ENCODE data around the gene HTR4.

The HTR4 gene, protein sequence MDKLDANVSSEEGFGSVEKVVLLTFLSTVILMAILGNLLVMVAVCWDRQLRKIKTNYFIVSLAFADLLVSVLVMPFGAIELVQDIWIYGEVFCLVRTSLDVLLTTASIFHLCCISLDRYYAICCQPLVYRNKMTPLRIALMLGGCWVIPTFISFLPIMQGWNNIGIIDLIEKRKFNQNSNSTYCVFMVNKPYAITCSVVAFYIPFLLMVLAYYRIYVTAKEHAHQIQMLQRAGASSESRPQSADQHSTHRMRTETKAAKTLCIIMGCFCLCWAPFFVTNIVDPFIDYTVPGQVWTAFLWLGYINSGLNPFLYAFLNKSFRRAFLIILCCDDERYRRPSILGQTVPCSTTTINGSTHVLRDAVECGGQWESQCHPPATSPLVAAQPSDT

GRCh38 chr5:148653836-148654781, at the start of gene HTR4:
HTR4 (minus strand) TSS chr5:148654527; CDS start chr5:148637014, 17,513 bp downstream.
- Histone ChIP-seq H3K27me3 (ENCODE audit: control insufficient read depth in 1 of 2, insufficient read depth in 2 of 2, low read length in 2 of 2) (peaks cover 3 to 4% of the 10 kb centered on the region in 2 donors), H3K9me3 (ENCODE audit: control insufficient read depth in 1 of 2, low read length in 2 of 2) (no peaks in the 10 kb centered on the region), H3K4me1 (ENCODE audit: control insufficient read depth in 1 of 2, insufficient read depth in 2 of 2, low read length in 2 of 2) (peaks cover 14 to 20% of the 10 kb centered on the region in 2 donors), H3K9ac (ENCODE audit: low read depth in 1 of 2, low read length in 2 of 2) (peak within 1 kb of the TSS; percentile 56 to 57), H3K4me3 (ENCODE audit: low read depth in 1 of 2, low read length in 2 of 2) (peak within 1 kb of the TSS; percentile 68 to 75), H3K27ac (ENCODE audit: low read depth, low read length) (no peak within 1 kb of the TSS), H3K36me3 (ENCODE audit: control insufficient read depth in 1 of 2, insufficient read depth in 2 of 2, low read length in 2 of 2) (no peaks in the 10 kb centered on the region)

GRCh38 chr5:148702019-148702596, 47.8 kb upstream of the HTR4 start:
- Histone ChIP-seq H3K9ac (ENCODE audit: low read depth in 1 of 2, low read length in 2 of 2) (no peak overlapping the region), H3K4me1 (ENCODE audit: control insufficient read depth in 1 of 2, insufficient read depth in 2 of 2, low read length in 2 of 2) (no peaks in the 10 kb centered on the region), H3K36me3 (ENCODE audit: control insufficient read depth in 1 of 2, insufficient read depth in 2 of 2, low read length in 2 of 2) (no peaks in the 10 kb centered on the region), H3K27me3 (ENCODE audit: control insufficient read depth in 1 of 2, insufficient read depth in 2 of 2, low read length in 2 of 2) (no peaks in the 10 kb centered on the region), H3K4me3 (ENCODE audit: low read depth in 1 of 2, low read length in 2 of 2) (no peak overlapping the region), H3K27ac (ENCODE audit: low read depth, low read length) (no peak overlapping the region), H3K9me3 (ENCODE audit: control insufficient read depth in 1 of 2, low read length in 2 of 2) (peaks cover 0 to 2% of the 10 kb centered on the region in 2 donors)

DNA sequence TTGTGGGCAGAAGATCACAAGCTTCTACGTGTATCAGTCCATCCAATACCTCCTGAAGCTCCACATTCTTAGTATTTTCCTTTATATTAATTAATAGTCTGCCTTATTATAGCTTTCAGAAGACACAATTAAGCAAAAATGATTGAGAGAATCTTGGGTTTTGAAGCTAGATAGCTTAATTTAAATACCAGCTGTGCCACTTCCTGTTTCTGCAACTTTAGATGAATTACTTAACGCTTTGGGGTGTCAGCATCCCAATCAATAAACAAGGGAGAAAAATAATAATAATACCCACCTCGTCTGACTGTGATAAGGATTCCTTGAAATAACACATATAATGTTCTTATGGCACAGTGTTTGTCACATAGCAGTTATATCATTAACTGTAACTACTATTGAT, 44.7 kb upstream of the HTR4 start:
- no peak overlapping the region for H3K27ac ChIP-seq (ENCODE audit: low read depth, low read length)
- no peaks in the 10 kb centered on the region for H3K27me3 ChIP-seq (ENCODE audit: control insufficient read depth in 1 of 2, insufficient read depth in 2 of 2, low read length in 2 of 2)
- H3K4me1 ChIP-seq (ENCODE audit: control insufficient read depth in 1 of 2, insufficient read depth in 2 of 2, low read length in 2 of 2), result no peaks in the 10 kb centered on the region
- H3K4me3 ChIP-seq (ENCODE audit: low read depth in 1 of 2, low read length in 2 of 2), result no peak overlapping the region
- peaks cover 0 to 2% of the 10 kb centered on the region in 2 donors for H3K9me3 ChIP-seq (ENCODE audit: control insufficient read depth in 1 of 2, low read length in 2 of 2)
- no peaks in the 10 kb centered on the region for H3K36me3 ChIP-seq (ENCODE audit: control insufficient read depth in 1 of 2, insufficient read depth in 2 of 2, low read length in 2 of 2)
- no peak overlapping the region for H3K9ac ChIP-seq (ENCODE audit: low read depth in 1 of 2, low read length in 2 of 2)

DNA sequence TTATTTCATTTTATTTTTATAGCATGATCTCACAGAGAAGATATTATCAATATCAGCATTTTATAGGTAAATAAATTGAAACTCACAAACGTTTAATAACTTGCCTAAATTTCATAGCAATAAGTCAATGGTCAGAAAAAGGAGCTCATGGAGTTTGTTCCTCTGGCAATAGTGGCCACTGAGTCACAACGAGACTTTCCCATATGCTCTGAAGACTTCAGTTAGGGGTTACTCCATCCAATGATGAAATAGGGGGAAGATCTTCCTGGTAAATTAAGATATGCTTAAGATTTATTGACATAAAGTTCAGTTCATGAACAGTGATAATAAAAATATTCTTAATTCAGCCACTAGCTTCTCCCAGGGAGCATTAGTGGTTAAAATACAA, 43.5 kb upstream of the HTR4 start:
- H3K4me1 ChIP-seq (ENCODE audit: control insufficient read depth in 1 of 2, insufficient read depth in 2 of 2, low read length in 2 of 2), result no peaks in the 10 kb centered on the region
- no peak overlapping the region for H3K4me3 ChIP-seq (ENCODE audit: low read depth in 1 of 2, low read length in 2 of 2)
- no peak overlapping the region for H3K27ac ChIP-seq (ENCODE audit: low read depth, low read length)
- no peaks in the 10 kb centered on the region for H3K36me3 ChIP-seq (ENCODE audit: control insufficient read depth in 1 of 2, insufficient read depth in 2 of 2, low read length in 2 of 2)
- H3K9ac ChIP-seq (ENCODE audit: low read depth in 1 of 2, low read length in 2 of 2), result no peak overlapping the region
- no peaks in the 10 kb centered on the region for H3K27me3 ChIP-seq (ENCODE audit: control insufficient read depth in 1 of 2, insufficient read depth in 2 of 2, low read length in 2 of 2)
- peaks cover 0 to 2% of the 10 kb centered on the region in 2 donors for H3K9me3 ChIP-seq (ENCODE audit: control insufficient read depth in 1 of 2, low read length in 2 of 2)

- H3K36me3 ChIP-seq (ENCODE audit: control insufficient read depth in 1 of 2, insufficient read depth in 2 of 2, low read length in 2 of 2), result no peaks in the 10 kb centered on the region
- peaks cover 0 to under 1% of the 10 kb centered on the region in 2 donors for H3K9me3 ChIP-seq (ENCODE audit: control insufficient read depth in 1 of 2, low read length in 2 of 2)
- H3K9ac ChIP-seq (ENCODE audit: low read depth in 1 of 2, low read length in 2 of 2), result no peak overlapping the region
- no peak overlapping the region for H3K4me3 ChIP-seq (ENCODE audit: low read depth in 1 of 2, low read length in 2 of 2)
- no peaks in the 10 kb centered on the region for H3K27me3 ChIP-seq (ENCODE audit: control insufficient read depth in 1 of 2, insufficient read depth in 2 of 2, low read length in 2 of 2)
- no peak overlapping the region for H3K27ac ChIP-seq (ENCODE audit: low read depth, low read length)
- H3K4me1 ChIP-seq (ENCODE audit: control insufficient read depth in 1 of 2, insufficient read depth in 2 of 2, low read length in 2 of 2), result no peaks in the 10 kb centered on the region
Observed at GRCh38 chr5:148697180-148697808, 43.0 kb upstream of the HTR4 start.

DNA sequence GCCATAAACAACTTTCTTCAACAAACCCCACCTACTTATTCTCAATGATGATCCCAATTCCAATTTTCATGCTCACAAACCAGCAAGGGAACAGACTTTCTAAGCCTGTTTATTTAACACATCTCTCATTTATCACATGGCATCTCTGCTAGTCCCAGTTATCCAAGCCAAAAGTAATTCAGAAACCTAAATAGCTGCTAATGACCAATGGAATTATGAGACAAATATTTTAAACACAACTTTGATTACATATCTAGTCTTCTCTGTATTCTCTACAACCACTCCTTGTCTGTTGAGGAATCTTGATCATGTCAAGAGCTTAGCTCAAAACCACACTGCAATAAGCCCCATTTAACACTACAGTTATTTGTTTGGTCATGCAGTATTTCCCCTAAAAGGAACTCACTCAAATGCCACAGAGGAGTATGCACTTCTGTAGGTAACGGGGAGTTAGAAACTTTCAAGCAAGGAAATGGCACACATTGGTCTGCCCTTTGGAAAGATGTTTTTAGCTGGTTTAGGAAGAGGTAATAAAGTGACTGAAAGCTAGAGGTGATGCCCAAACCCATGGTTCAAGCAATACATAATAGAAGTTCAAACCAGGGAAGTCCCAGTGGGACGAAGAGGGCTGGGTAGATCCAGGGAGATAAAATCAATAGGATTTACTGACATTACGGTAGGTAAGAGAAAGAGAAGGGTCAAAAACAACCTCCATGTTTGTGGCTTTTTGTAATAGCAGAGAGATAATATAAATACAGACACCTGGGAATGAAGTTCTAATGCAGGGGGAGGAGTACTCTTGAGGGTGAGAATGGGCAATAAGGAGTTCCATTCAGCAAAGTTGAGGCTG, 42.1 kb upstream of the HTR4 start:
- H3K4me3 ChIP-seq (ENCODE audit: low read depth in 1 of 2, low read length in 2 of 2), result no peak overlapping the region
- H3K9me3 ChIP-seq (ENCODE audit: control insufficient read depth in 1 of 2, low read length in 2 of 2), result no peaks in the 10 kb centered on the region
- no peak overlapping the region for H3K27ac ChIP-seq (ENCODE audit: low read depth, low read length)
- no peaks in the 10 kb centered on the region for H3K4me1 ChIP-seq (ENCODE audit: control insufficient read depth in 1 of 2, insufficient read depth in 2 of 2, low read length in 2 of 2)
- H3K9ac ChIP-seq (ENCODE audit: low read depth in 1 of 2, low read length in 2 of 2), result no peak overlapping the region
- H3K36me3 ChIP-seq (ENCODE audit: control insufficient read depth in 1 of 2, insufficient read depth in 2 of 2, low read length in 2 of 2), result no peaks in the 10 kb centered on the region
- H3K27me3 ChIP-seq (ENCODE audit: control insufficient read depth in 1 of 2, insufficient read depth in 2 of 2, low read length in 2 of 2), result no peaks in the 10 kb centered on the region

DNA sequence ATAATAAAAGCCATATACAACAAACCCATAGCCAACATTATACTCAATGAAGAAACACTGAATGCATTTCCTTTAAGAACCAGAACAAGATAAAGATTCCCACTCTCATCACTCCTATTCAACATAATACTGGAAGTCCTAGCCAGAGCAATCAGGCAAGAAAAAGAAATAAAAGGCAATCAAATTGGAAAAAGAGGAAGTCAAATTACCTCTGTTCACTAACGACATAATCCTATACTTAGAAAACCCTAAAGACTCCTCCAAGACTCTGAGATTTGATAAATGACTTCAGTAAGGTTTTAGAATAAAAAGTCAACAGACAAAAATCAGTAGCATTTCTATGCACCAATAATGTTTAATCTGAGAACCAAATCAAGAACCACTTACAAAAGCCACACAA, 36.6 kb upstream of the HTR4 start:
- Histone ChIP-seq H3K4me1 (ENCODE audit: control insufficient read depth in 1 of 2, insufficient read depth in 2 of 2, low read length in 2 of 2) (no peaks in the 10 kb centered on the region), H3K4me3 (ENCODE audit: low read depth in 1 of 2, low read length in 2 of 2) (no peak overlapping the region), H3K9me3 (ENCODE audit: control insufficient read depth in 1 of 2, low read length in 2 of 2) (peaks cover 0 to 14% of the 10 kb centered on the region in 2 donors), H3K27ac (ENCODE audit: low read depth, low read length) (no peak overlapping the region), H3K9ac (ENCODE audit: low read depth in 1 of 2, low read length in 2 of 2) (no peak overlapping the region), H3K27me3 (ENCODE audit: control insufficient read depth in 1 of 2, insufficient read depth in 2 of 2, low read length in 2 of 2) (no peaks in the 10 kb centered on the region), H3K36me3 (ENCODE audit: control insufficient read depth in 1 of 2, insufficient read depth in 2 of 2, low read length in 2 of 2) (no peaks in the 10 kb centered on the region)

DNA sequence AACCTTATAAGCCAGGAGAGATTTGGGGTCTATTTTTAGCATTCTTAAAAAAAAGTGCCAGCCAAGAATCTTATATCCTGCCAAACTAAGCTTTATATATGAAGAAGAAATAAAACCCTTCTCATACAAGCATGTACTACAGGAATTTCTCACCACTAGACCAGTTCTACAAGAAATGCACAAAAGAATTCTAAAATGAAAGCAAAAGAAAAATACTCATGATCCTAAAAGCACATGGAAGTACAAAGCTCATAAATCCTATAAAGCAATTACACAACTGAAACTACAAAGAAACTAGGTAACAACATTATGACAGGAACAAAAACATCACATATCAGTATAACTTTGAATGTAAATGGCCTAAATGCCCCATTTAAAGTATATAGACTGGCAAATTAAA, 34.5 kb upstream of the HTR4 start:
- no peaks in the 10 kb centered on the region for H3K27me3 ChIP-seq (ENCODE audit: control insufficient read depth in 1 of 2, insufficient read depth in 2 of 2, low read length in 2 of 2)
- H3K9me3 ChIP-seq (ENCODE audit: control insufficient read depth in 1 of 2, low read length in 2 of 2), result peaks cover 0 to 14% of the 10 kb centered on the region in 2 donors
- H3K9ac ChIP-seq (ENCODE audit: low read depth in 1 of 2, low read length in 2 of 2), result no peak overlapping the region
- no peak overlapping the region for H3K4me3 ChIP-seq (ENCODE audit: low read depth in 1 of 2, low read length in 2 of 2)
- H3K36me3 ChIP-seq (ENCODE audit: control insufficient read depth in 1 of 2, insufficient read depth in 2 of 2, low read length in 2 of 2), result no peaks in the 10 kb centered on the region
- peaks cover 7 to 10% of the 10 kb centered on the region in 2 donors for H3K4me1 ChIP-seq (ENCODE audit: control insufficient read depth in 1 of 2, insufficient read depth in 2 of 2, low read length in 2 of 2)
- H3K27ac ChIP-seq (ENCODE audit: low read depth, low read length), result no peak overlapping the region

DNA sequence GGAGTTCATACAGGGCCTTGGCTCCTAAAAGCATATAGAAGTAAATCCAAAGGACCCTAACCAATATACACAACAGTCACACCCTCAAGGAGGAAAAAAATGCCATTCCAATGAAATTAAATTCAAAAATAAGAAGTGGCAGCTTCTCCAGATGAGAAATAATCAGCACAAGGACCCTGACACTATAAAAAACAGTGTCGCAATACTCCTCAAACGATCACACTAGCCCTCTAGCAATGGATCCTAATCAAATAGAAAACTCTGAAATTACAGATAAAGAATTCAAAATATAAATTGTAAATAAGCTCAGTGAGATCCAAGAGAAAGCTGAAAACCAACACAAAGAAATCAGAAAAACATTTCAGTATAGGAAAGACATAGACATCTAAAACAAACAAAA, 33.5 kb upstream of the HTR4 start:
- no peak overlapping the region for H3K4me3 ChIP-seq (ENCODE audit: low read depth in 1 of 2, low read length in 2 of 2)
- H3K27ac ChIP-seq (ENCODE audit: low read depth, low read length), result no peak overlapping the region
- H3K4me1 ChIP-seq (ENCODE audit: control insufficient read depth in 1 of 2, insufficient read depth in 2 of 2, low read length in 2 of 2), result peaks cover 10 to 11% of the 10 kb centered on the region in 2 donors
- no peaks in the 10 kb centered on the region for H3K27me3 ChIP-seq (ENCODE audit: control insufficient read depth in 1 of 2, insufficient read depth in 2 of 2, low read length in 2 of 2)
- no peaks in the 10 kb centered on the region for H3K36me3 ChIP-seq (ENCODE audit: control insufficient read depth in 1 of 2, insufficient read depth in 2 of 2, low read length in 2 of 2)
- peaks cover 0 to 14% of the 10 kb centered on the region in 2 donors for H3K9me3 ChIP-seq (ENCODE audit: control insufficient read depth in 1 of 2, low read length in 2 of 2)
- H3K9ac ChIP-seq (ENCODE audit: low read depth in 1 of 2, low read length in 2 of 2), result no peak overlapping the region
